GM23338 (cell line): ENCODE measurements around the gene CYBC1. TPM values are rescaled to one million over a fixed set of nuclear protein-coding genes. Genes with fewer than 3 reads are reported as not detected.

Experiments used
- ATAC-seq: fragments of 200-7000 bp; cut with Tn5 transposase; 3 replicates; pipeline ENCODE4 v1.9.1; 2020
- DNase-seq: peaks from one replicate; pipeline ENCODE4 v3.0.0-alpha.2; 2015; ENCODE audit warnings: low spot score
- H2AFZ ChIP-seq: fragments of 200-600 bp; sonication (generic); 2 replicates; pipeline ENCODE4 v1.8.0; 2016; ENCODE audit warnings: antibody characterized with exemption, mild to moderate bottlenecking, moderate library complexity
- H3F3A ChIP-seq: fragments of 200-600 bp; sonication (generic); replicated peaks from 2 replicates; pipeline ENCODE4 v1.8.0; 2017; ENCODE audit warnings: antibody characterized with exemption, mixed run types, low read depth
- H3K27ac ChIP-seq: fragments of 200-600 bp; sonication (generic); 2 replicates; pipeline ENCODE4 v1.6.1; 2016; ENCODE audit warnings: low read depth
- H3K27me3 ChIP-seq: fragments of 200-600 bp; sonication (generic); 2 replicates; pipeline ENCODE4 v1.8.0; 2016; ENCODE audit warnings: mild to moderate bottlenecking, mixed run types, moderate library complexity; ENCODE audit not compliant: insufficient read depth
- H3K36me3 ChIP-seq: fragments of 200-600 bp; sonication (generic); 2 replicates; pipeline ENCODE4 v1.8.0; 2016; ENCODE audit warnings: mild to moderate bottlenecking; ENCODE audit not compliant: insufficient read depth
- H3K4me1 ChIP-seq: fragments of 200-600 bp; sonication (generic); 2 replicates; pipeline ENCODE4 v1.8.0; 2016; ENCODE audit warnings: mild to moderate bottlenecking, moderate library complexity; ENCODE audit not compliant: insufficient read depth
- H3K4me2 ChIP-seq: fragments of 200-600 bp; sonication (generic); 2 replicates; pipeline ENCODE4 v1.7.1; 2017; ENCODE audit warnings: mixed run types
- H3K4me3 ChIP-seq: fragments of 200-600 bp; sonication (generic); 2 replicates; pipeline ENCODE4 v1.6.1; 2016; ENCODE audit warnings: mixed run types
- H3K79me2 ChIP-seq: fragments of 200-600 bp; sonication (generic); replicated peaks from 2 replicates; pipeline ENCODE4 v1.8.0; 2017; ENCODE audit warnings: mild to moderate bottlenecking; ENCODE audit not compliant: insufficient read depth
- H3K9me2 ChIP-seq: fragments of 200-600 bp; sonication (generic); 2 replicates; pipeline ENCODE4 v1.8.0; 2017; ENCODE audit not compliant: insufficient read depth
- H4K20me1 ChIP-seq: fragments of 200-600 bp; sonication (generic); replicated peaks from 2 replicates; pipeline ENCODE4 v1.8.0; 2017; ENCODE audit warnings: mild to moderate bottlenecking; ENCODE audit not compliant: insufficient read depth
- H3K27ac Mint-ChIP-seq: 2 replicates; pipeline ENCODE4 v1.8.0; 2020; ENCODE audit warnings: inconsistent platforms, mild to moderate bottlenecking, moderate library complexity, mixed read lengths
- H3K27me3 Mint-ChIP-seq: 3 replicates; pipeline ENCODE4 v1.8.0; 2022; ENCODE audit warnings: low read depth, mild to moderate bottlenecking, moderate library complexity, mixed read lengths, inconsistent platforms; ENCODE audit not compliant: insufficient read depth, poor library complexity
- H3K36me3 Mint-ChIP-seq: 3 replicates; pipeline ENCODE4 v1.8.0; 2021; ENCODE audit warnings: low read depth, mild to moderate bottlenecking, inconsistent platforms, moderate library complexity, mixed read lengths
- H3K4me1 Mint-ChIP-seq: 3 replicates; pipeline ENCODE4 v1.8.0; 2020; ENCODE audit warnings: mild to moderate bottlenecking, inconsistent platforms, mixed read lengths
- H3K4me3 Mint-ChIP-seq: 3 replicates; pipeline ENCODE4 v1.8.0; 2021; ENCODE audit warnings: moderate library complexity, mild to moderate bottlenecking, inconsistent platforms, mixed read lengths
- H3K9me3 Mint-ChIP-seq: 3 replicates; pipeline ENCODE4 v1.8.0; 2020; ENCODE audit warnings: moderate library complexity, mild to moderate bottlenecking, inconsistent platforms, mixed read lengths
- CREB1 ChIP-seq: fragments of 250-450 bp; sonication (Bioruptor Pico); IDR thresholded peaks from 2 replicates; pipeline ENCODE4 v1.5.0; 2020; ENCODE audit warnings: low read depth, mild to moderate bottlenecking, moderate library complexity
- EZH2 ChIP-seq: fragments of 200-600 bp; sonication (generic); IDR thresholded peaks from one replicate; pipeline ENCODE4 v1.8.0; 2017; ENCODE audit warnings: antibody characterized with exemption, mild to moderate bottlenecking, low read depth; ENCODE audit not compliant: unreplicated experiment
- EZH2phosphoT487 ChIP-seq: fragments of 200-600 bp; sonication (generic); IDR thresholded peaks from one replicate; pipeline ENCODE4 v1.8.1; 2018; ENCODE audit warnings: antibody characterized with exemption; ENCODE audit not compliant: unreplicated experiment
- JUNB ChIP-seq: IDR thresholded peaks from one replicate; pipeline ENCODE4 v1.6.1; 2016; ENCODE audit warnings: antibody characterized with exemption; ENCODE audit not compliant: unreplicated experiment
- NANOG ChIP-seq: IDR thresholded peaks from 2 replicates; pipeline ENCODE4 v1.6.1; 2016; ENCODE audit warnings: antibody characterized with exemption, borderline replicate concordance
- POLR2AphosphoS5 ChIP-seq: IDR thresholded peaks from 2 replicates; pipeline ENCODE4 v1.6.1; 2016; ENCODE audit warnings: antibody characterized with exemption, low read depth
- STAT1 ChIP-seq: IDR thresholded peaks from one replicate; pipeline ENCODE4 v1.6.1; 2016; ENCODE audit warnings: antibody characterized with exemption; ENCODE audit not compliant: unreplicated experiment
- ZNF114 ChIP-seq: fragments of 250-450 bp; sonication (Bioruptor Pico); IDR thresholded peaks from 2 replicates; pipeline ENCODE4 v1.5.0; 2020; ENCODE audit warnings: mild to moderate bottlenecking, moderate library complexity
- ZNF331 ChIP-seq: fragments of 250-450 bp; sonication (Bioruptor Pico); IDR thresholded peaks from 2 replicates; pipeline ENCODE4 v1.5.0; 2020; ENCODE audit warnings: low read depth, mild to moderate bottlenecking, moderate library complexity
- polyA plus RNA-seq: library from polyadenylated mRNA; unstranded; fragments of >200 nt; fragmentation: Nextera tagmentation; extraction: Ambion mirVana; gene quantifications from 2 replicates; pipeline ENCODE4 v1.2.1, GENCODE V29; 2016
- total RNA-seq: library from RNA; depleted of rRNA; stranded (reverse); fragments of >200 nt; shearing (Covaris generic); gene quantifications from 2 replicates; pipeline ENCODE4 v1.2.3, GENCODE V29; 2014
- TF ChIP-seq, protein P1 (sequence below): IDR thresholded peaks from one replicate; pipeline ENCODE4 v1.6.1; 2018; ENCODE audit warnings: antibody characterized with exemption; ENCODE audit not compliant: unreplicated experiment
- TF ChIP-seq, protein P2 (sequence below), 2 experiments: fragments of 200-600 bp in 1 of 2; sonication (generic) in 1 of 2; conservative IDR thresholded peaks; 2 replicates each; pipeline versions ENCODE4 v1.5.1 to v1.6.1; 2016 to 2017; ENCODE audit warnings: antibody characterized with exemption in 2 of 2, low read depth in 2 of 2, mild to moderate bottlenecking in 2 of 2, moderate library complexity in 1 of 2
- TF ChIP-seq, protein P3 (sequence below): IDR thresholded peaks from 2 replicates; pipeline ENCODE4 v1.6.1; 2016; ENCODE audit warnings: antibody characterized with exemption

Gene CYBC1
- total and polyA plus RNA-seq, 2 experiments from 2014 or later: 24.7 to 72.4 TPM

DNA sequence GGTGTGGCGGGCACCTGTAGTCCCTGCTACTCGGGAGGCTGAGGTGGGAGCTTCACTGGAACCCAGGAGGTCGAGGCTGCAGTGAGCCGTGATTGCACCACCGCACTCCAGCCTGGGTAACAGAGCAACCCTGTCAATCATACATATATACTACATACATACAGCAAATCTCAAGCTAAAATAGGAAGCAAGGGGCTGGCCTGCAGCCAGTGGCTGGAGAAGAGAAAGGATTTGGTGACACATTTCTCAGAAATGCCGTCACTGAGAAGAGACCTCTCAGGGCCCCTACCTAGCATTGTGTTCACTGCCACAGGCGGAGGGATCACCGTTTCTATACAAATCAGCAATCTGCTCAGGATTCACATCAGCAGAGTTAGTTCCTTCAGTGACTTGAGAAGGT lies 24.9 kb upstream of the CYBC1 start (continued):
- TF ChIP-seq, protein P1, sequence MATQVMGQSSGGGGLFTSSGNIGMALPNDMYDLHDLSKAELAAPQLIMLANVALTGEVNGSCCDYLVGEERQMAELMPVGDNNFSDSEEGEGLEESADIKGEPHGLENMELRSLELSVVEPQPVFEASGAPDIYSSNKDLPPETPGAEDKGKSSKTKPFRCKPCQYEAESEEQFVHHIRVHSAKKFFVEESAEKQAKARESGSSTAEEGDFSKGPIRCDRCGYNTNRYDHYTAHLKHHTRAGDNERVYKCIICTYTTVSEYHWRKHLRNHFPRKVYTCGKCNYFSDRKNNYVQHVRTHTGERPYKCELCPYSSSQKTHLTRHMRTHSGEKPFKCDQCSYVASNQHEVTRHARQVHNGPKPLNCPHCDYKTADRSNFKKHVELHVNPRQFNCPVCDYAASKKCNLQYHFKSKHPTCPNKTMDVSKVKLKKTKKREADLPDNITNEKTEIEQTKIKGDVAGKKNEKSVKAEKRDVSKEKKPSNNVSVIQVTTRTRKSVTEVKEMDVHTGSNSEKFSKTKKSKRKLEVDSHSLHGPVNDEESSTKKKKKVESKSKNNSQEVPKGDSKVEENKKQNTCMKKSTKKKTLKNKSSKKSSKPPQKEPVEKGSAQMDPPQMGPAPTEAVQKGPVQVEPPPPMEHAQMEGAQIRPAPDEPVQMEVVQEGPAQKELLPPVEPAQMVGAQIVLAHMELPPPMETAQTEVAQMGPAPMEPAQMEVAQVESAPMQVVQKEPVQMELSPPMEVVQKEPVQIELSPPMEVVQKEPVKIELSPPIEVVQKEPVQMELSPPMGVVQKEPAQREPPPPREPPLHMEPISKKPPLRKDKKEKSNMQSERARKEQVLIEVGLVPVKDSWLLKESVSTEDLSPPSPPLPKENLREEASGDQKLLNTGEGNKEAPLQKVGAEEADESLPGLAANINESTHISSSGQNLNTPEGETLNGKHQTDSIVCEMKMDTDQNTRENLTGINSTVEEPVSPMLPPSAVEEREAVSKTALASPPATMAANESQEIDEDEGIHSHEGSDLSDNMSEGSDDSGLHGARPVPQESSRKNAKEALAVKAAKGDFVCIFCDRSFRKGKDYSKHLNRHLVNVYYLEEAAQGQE: no peak
- TF ChIP-seq EZH2phosphoT487: no peak
- no peak for TF ChIP-seq STAT1
- no peak for TF ChIP-seq ZNF114 (CRISPR knock-in tag)
- TF ChIP-seq, protein P2, sequence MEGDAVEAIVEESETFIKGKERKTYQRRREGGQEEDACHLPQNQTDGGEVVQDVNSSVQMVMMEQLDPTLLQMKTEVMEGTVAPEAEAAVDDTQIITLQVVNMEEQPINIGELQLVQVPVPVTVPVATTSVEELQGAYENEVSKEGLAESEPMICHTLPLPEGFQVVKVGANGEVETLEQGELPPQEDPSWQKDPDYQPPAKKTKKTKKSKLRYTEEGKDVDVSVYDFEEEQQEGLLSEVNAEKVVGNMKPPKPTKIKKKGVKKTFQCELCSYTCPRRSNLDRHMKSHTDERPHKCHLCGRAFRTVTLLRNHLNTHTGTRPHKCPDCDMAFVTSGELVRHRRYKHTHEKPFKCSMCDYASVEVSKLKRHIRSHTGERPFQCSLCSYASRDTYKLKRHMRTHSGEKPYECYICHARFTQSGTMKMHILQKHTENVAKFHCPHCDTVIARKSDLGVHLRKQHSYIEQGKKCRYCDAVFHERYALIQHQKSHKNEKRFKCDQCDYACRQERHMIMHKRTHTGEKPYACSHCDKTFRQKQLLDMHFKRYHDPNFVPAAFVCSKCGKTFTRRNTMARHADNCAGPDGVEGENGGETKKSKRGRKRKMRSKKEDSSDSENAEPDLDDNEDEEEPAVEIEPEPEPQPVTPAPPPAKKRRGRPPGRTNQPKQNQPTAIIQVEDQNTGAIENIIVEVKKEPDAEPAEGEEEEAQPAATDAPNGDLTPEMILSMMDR (conservative IDR thresholded peaks at IDR 0.05; ENCODE audit: low read depth in 2 of 2): no peak
- no peak for TF ChIP-seq NANOG
- TF ChIP-seq, protein P3, sequence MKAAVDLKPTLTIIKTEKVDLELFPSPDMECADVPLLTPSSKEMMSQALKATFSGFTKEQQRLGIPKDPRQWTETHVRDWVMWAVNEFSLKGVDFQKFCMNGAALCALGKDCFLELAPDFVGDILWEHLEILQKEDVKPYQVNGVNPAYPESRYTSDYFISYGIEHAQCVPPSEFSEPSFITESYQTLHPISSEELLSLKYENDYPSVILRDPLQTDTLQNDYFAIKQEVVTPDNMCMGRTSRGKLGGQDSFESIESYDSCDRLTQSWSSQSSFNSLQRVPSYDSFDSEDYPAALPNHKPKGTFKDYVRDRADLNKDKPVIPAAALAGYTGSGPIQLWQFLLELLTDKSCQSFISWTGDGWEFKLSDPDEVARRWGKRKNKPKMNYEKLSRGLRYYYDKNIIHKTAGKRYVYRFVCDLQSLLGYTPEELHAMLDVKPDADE: no peak
- no peak for TF ChIP-seq POLR2AphosphoS5
- TF ChIP-seq JUNB: no peak

DNA sequence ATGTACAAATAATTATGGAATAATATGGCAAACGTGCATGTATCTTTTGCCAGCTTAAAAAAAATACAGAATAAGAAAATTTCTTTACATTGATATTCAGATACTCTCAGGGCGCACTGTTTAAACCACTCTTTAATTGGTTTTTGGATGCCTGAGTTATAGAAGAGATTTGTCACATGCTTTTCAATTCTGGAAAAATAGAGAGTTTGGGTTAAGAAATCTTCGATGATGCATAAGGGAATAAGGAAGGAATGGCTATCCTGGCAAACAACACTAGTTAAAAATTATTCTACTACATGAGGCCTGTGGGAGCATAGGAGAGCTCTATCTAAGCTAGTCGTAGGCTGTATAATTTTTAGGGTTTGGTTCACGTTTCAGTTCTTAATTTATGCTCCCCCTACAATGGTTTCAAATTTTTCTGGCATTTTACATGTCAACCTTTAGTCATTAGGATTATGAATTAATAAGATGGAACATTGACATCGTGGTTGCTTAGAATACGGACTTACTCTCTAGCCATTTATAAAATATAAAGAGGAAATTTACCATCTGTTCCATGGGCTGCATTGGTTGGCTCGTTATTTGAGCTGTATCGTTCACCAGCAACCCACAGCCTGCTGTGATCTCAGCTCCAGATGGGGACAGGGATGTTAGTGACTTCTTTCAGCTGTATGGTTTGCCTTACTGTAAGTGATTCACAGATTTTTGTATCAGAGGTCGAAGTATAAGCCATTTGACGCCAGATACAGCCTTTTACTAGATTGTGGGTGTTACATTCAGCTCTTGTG lies 23.9 kb upstream of the CYBC1 start:
- Histone ChIP-seq H3K4me1 (no peaks in the 10 kb centered on the region), H3K36me3 (peaks cover 8% of the 10 kb centered on the region; the same call in 1 of the 2 replicates), H3K27me3 (no peaks in the 10 kb centered on the region), H3F3A (no peaks in the 10 kb centered on the region), H3K9me2 (no peaks in the 10 kb centered on the region), H3K79me2 (no peaks in the 10 kb centered on the region), H3K27ac (0 out of 2 replicates have a peak overlapping the region, but pooled peaks have one; percentile 19), H2AFZ (no peak overlapping the region), H4K20me1 (no peaks in the 10 kb centered on the region; the same call in 1 of the 2 replicates), H3K4me2 (no peak overlapping the region), H3K4me3 (no peak overlapping the region)
- Mint-ChIP-seq H3K36me3 (peaks cover 50% of the 10 kb centered on the region), H3K9me3 (no peaks in the 10 kb centered on the region), H3K27me3 (peaks cover 2% of the 10 kb centered on the region), H3K4me3 (no peak overlapping the region), H3K4me1 (no peaks in the 10 kb centered on the region), H3K27ac (no peak overlapping the region)
- ATAC-seq (no peak), DNase-seq (no peak)
- TF ChIP-seq, protein P3: no peak
- no peak for TF ChIP-seq ZNF331 (CRISPR knock-in tag)
- TF ChIP-seq, protein P2 (conservative IDR thresholded peaks at IDR 0.05; ENCODE audit: low read depth in 2 of 2): no peak
- TF ChIP-seq STAT1: no peak
- TF ChIP-seq POLR2AphosphoS5: no peak
- no peak for TF ChIP-seq NANOG
- no peak for TF ChIP-seq EZH2
- no peak for TF ChIP-seq JUNB
- no peak for TF ChIP-seq CREB1 (CRISPR knock-in tag)
- TF ChIP-seq EZH2phosphoT487: no peak
